ENCODE data around the gene DNAH5.

The DNAH5 gene

GRCh38 chr5:13957032-13957645, 12.7 kb upstream of the DNAH5 start:
- Mint-ChIP-seq H3K4me1 (peaks cover 2% of the 10 kb centered on the region), H3K36me3 (peaks cover 2% of the 10 kb centered on the region), H3K27ac (no peak overlapping the region), H3K9me3 (peaks cover 4% of the 10 kb centered on the region), H3K27me3 (peaks cover 2% of the 10 kb centered on the region), H3K4me3 (no peak overlapping the region)
- peak; percentile 38 for ATAC-seq (ENCODE audit: low read depth)
- DNase-seq (ENCODE audit: low spot score in 2 of 2), result no peak

GRCh38 chr5:13956471-13956870, 12.0 kb upstream of the DNAH5 start:
- H3K27ac Mint-ChIP-seq, result no peak overlapping the region
- H3K36me3 Mint-ChIP-seq, result peaks cover 2% of the 10 kb centered on the region
- no peak for DNase-seq (ENCODE audit: low spot score in 2 of 2)
- ATAC-seq (ENCODE audit: low read depth), result no peak
- peaks cover 4% of the 10 kb centered on the region for H3K9me3 Mint-ChIP-seq
- no peak overlapping the region for H3K4me3 Mint-ChIP-seq
- no peaks in the 10 kb centered on the region for H3K27me3 Mint-ChIP-seq
- H3K4me1 Mint-ChIP-seq, result peaks cover 2% of the 10 kb centered on the region

- Mint-ChIP-seq H3K4me1 (peaks cover 2% of the 10 kb centered on the region), H3K27ac (no peak overlapping the region), H3K4me3 (no peak overlapping the region), H3K27me3 (peaks cover 2% of the 10 kb centered on the region), H3K9me3 (peaks cover 4% of the 10 kb centered on the region), H3K36me3 (peaks cover 2% of the 10 kb centered on the region)
- no peak for DNase-seq (ENCODE audit: low spot score in 2 of 2)
- no peak for ATAC-seq (ENCODE audit: low read depth)
These were observed 11.4 kb upstream of the DNAH5 start for GRCh38 chr5:13955896-13956295.

- no peak for DNase-seq (ENCODE audit: low spot score in 2 of 2)
- H3K27ac Mint-ChIP-seq, result no peak overlapping the region
- H3K4me1 Mint-ChIP-seq, result no peaks in the 10 kb centered on the region
- H3K4me3 Mint-ChIP-seq, result no peak overlapping the region
- H3K27me3 Mint-ChIP-seq, result peaks cover 4% of the 10 kb centered on the region
- no peak for ATAC-seq (ENCODE audit: low read depth)
- H3K9me3 Mint-ChIP-seq, result no peaks in the 10 kb centered on the region
- no peaks in the 10 kb centered on the region for H3K36me3 Mint-ChIP-seq
These were observed 1.6 kb upstream of the DNAH5 start for GRCh38 chr5:13946111-13946510.

GRCh38 chr5:13945271-13945670, 783 bp upstream of the DNAH5 start:
- H3K4me1 Mint-ChIP-seq, result no peaks in the 10 kb centered on the region
- ATAC-seq (ENCODE audit: low read depth) (no peak), DNase-seq (ENCODE audit: low spot score in 2 of 2) (no peak)
- peaks cover 4% of the 10 kb centered on the region for H3K27me3 Mint-ChIP-seq
- H3K4me3 Mint-ChIP-seq, result no peak overlapping the region
- no peaks in the 10 kb centered on the region for H3K36me3 Mint-ChIP-seq
- H3K9me3 Mint-ChIP-seq, result no peaks in the 10 kb centered on the region
- H3K27ac Mint-ChIP-seq, result no peak overlapping the region

- no peak for ATAC-seq (ENCODE audit: low read depth)
- Mint-ChIP-seq H3K27ac (no peak overlapping the region), H3K4me1 (no peaks in the 10 kb centered on the region), H3K27me3 (peaks cover 6% of the 10 kb centered on the region), H3K36me3 (no peaks in the 10 kb centered on the region), H3K4me3 (no peak overlapping the region), H3K9me3 (no peaks in the 10 kb centered on the region)
- no peak for DNase-seq (ENCODE audit: low spot score in 2 of 2)
These were observed 812 bp downstream of the DNAH5 start for GRCh38 chr5:13943676-13944075.

- Mint-ChIP-seq H3K36me3 (no peaks in the 10 kb centered on the region), H3K4me3 (no peak overlapping the region), H3K27me3 (peaks cover 8% of the 10 kb centered on the region), H3K27ac (no peak overlapping the region), H3K4me1 (no peaks in the 10 kb centered on the region), H3K9me3 (no peaks in the 10 kb centered on the region)
- DNase-seq (ENCODE audit: low spot score in 2 of 2) (no peak), ATAC-seq (ENCODE audit: low read depth) (no peak)
These were observed 3.0 kb downstream of the DNAH5 start for GRCh38 chr5:13941468-13941867.

- Mint-ChIP-seq H3K36me3 (no peaks in the 10 kb centered on the region), H3K9me3 (no peaks in the 10 kb centered on the region), H3K27ac (no peak overlapping the region), H3K27me3 (peaks cover 8% of the 10 kb centered on the region), H3K4me1 (no peaks in the 10 kb centered on the region), H3K4me3 (no peak overlapping the region)
- DNase-seq (ENCODE audit: low spot score in 2 of 2) (no peak), ATAC-seq (ENCODE audit: low read depth) (no peak)
These were observed 4.8 kb downstream of the DNAH5 start for GRCh38 chr5:13939638-13940037.

- ATAC-seq (ENCODE audit: low read depth) (no peak), DNase-seq (ENCODE audit: low spot score in 2 of 2) (no peak)
- H3K27me3 Mint-ChIP-seq, result peaks cover 2% of the 10 kb centered on the region
- H3K4me1 Mint-ChIP-seq, result no peaks in the 10 kb centered on the region
- H3K9me3 Mint-ChIP-seq, result peaks cover 2% of the 10 kb centered on the region
- no peak overlapping the region for H3K27ac Mint-ChIP-seq
- H3K4me3 Mint-ChIP-seq, result no peak overlapping the region
- peaks cover 2% of the 10 kb centered on the region for H3K36me3 Mint-ChIP-seq
These were observed 9.6 kb downstream of the DNAH5 start for GRCh38 chr5:13934921-13935320.

- no peak for DNase-seq (ENCODE audit: low spot score in 2 of 2)
- H3K4me1 Mint-ChIP-seq, result no peaks in the 10 kb centered on the region
- no peak overlapping the region for H3K4me3 Mint-ChIP-seq
- H3K36me3 Mint-ChIP-seq, result peaks cover 2% of the 10 kb centered on the region
- H3K27ac Mint-ChIP-seq, result no peak overlapping the region
- H3K27me3 Mint-ChIP-seq, result peaks cover 2% of the 10 kb centered on the region
- ATAC-seq (ENCODE audit: low read depth), result no peak
- H3K9me3 Mint-ChIP-seq, result peaks cover 2% of the 10 kb centered on the region
These were observed 10.4 kb downstream of the DNAH5 start for GRCh38 chr5:13934125-13934524.

GRCh38 chr5:13932561-13932960, 11.9 kb downstream of the DNAH5 start:
- Mint-ChIP-seq H3K4me1 (no peaks in the 10 kb centered on the region), H3K36me3 (peaks cover 2% of the 10 kb centered on the region), H3K27ac (no peak overlapping the region), H3K4me3 (no peak overlapping the region), H3K9me3 (peaks cover 2% of the 10 kb centered on the region), H3K27me3 (peaks cover 1% of the 10 kb centered on the region)
- DNase-seq (ENCODE audit: low spot score in 2 of 2), result no peak
- no peak for ATAC-seq (ENCODE audit: low read depth)

GRCh38 chr5:13932011-13932410, 12.5 kb downstream of the DNAH5 start:
- Mint-ChIP-seq H3K4me3 (no peak overlapping the region), H3K27ac (no peak overlapping the region), H3K9me3 (peaks cover 2% of the 10 kb centered on the region), H3K36me3 (peaks cover 2% of the 10 kb centered on the region), H3K27me3 (peaks cover 1% of the 10 kb centered on the region), H3K4me1 (no peaks in the 10 kb centered on the region)
- no peak for ATAC-seq (ENCODE audit: low read depth)
- no peak for DNase-seq (ENCODE audit: low spot score in 2 of 2)

GRCh38 chr5:13930541-13931171, 13.8 kb downstream of the DNAH5 start:
- Mint-ChIP-seq H3K4me1 (no peaks in the 10 kb centered on the region), H3K36me3 (peaks cover 2% of the 10 kb centered on the region), H3K4me3 (no peak overlapping the region), H3K27me3 (peaks cover 1% of the 10 kb centered on the region), H3K27ac (no peak overlapping the region), H3K9me3 (peaks cover 2% of the 10 kb centered on the region)
- ATAC-seq (ENCODE audit: low read depth) (no peak), DNase-seq (ENCODE audit: low spot score in 2 of 2) (no peak)

- Mint-ChIP-seq H3K36me3 (no peaks in the 10 kb centered on the region), H3K4me1 (no peaks in the 10 kb centered on the region), H3K27me3 (peaks cover 4% of the 10 kb centered on the region), H3K4me3 (no peak overlapping the region), H3K9me3 (peaks cover 2% of the 10 kb centered on the region), H3K27ac (no peak overlapping the region)
- DNase-seq (ENCODE audit: low spot score in 2 of 2) (no peak), ATAC-seq (ENCODE audit: low read depth) (no peak)
These were observed 17.8 kb downstream of the DNAH5 start for GRCh38 chr5:13926731-13927130.

- no peaks in the 10 kb centered on the region for H3K4me1 Mint-ChIP-seq
- H3K4me3 Mint-ChIP-seq, result no peak overlapping the region
- DNase-seq (ENCODE audit: low spot score in 2 of 2) (no peak), ATAC-seq (ENCODE audit: low read depth) (no peak)
- H3K36me3 Mint-ChIP-seq, result no peaks in the 10 kb centered on the region
- H3K9me3 Mint-ChIP-seq, result peaks cover 2% of the 10 kb centered on the region
- no peak overlapping the region for H3K27ac Mint-ChIP-seq
- H3K27me3 Mint-ChIP-seq, result peaks cover 7% of the 10 kb centered on the region
These were observed 22.9 kb downstream of the DNAH5 start for GRCh38 chr5:13921578-13921977.

Measured in memory B cell (primary cell).